Neutrophil (primary cell): ENCODE data around the gene GGCX.
"Not testable (repeated sequence)": the region's sequence is repeated elsewhere in the genome, so short reads cannot be mapped to it uniquely, and the experiment has no call there.

Experiments
- H3K27ac ChIP-seq: fragments of 200-600 bp; sonication (generic); 2 replicates; pipeline ENCODE4 v1.5.1; 2016; ENCODE audit warnings: mild to moderate bottlenecking, moderate library complexity
- H3K27me3 ChIP-seq: fragments of 200-600 bp; sonication (generic); 2 replicates; pipeline ENCODE4 v1.6.0; 2016; ENCODE audit warnings: mild to moderate bottlenecking
- H3K36me3 ChIP-seq: fragments of 200-600 bp; sonication (generic); 2 replicates; pipeline ENCODE4 v1.5.1; 2017
- H3K4me1 ChIP-seq, 2 experiments: fragments of 200-600 bp in 1 of 2; sonication (generic) in 1 of 2; 1 replicate in 1 of 2; 2 replicates in 1 of 2; pipeline versions ENCODE4 v1.5.1 to v1.6.1; 2013 to 2016; ENCODE audit warnings: low read depth in 1 of 2, low read length in 1 of 2, mild to moderate bottlenecking in 1 of 2, moderate library complexity in 1 of 2; ENCODE audit not compliant: control insufficient read depth in 1 of 2, insufficient read depth in 1 of 2
- H3K4me3 ChIP-seq, 2 experiments: fragments of 200-600 bp in 1 of 2; sonication (generic) in 1 of 2; 1 replicate in 1 of 2; 2 replicates in 1 of 2; pipeline ENCODE4 v1.5.1; 2013 to 2016; ENCODE audit warnings: low read depth in 1 of 2, low read length in 1 of 2, mild to moderate bottlenecking in 1 of 2, moderate library complexity in 1 of 2
- H3K9me3 ChIP-seq: fragments of 200-600 bp; sonication (generic); 2 replicates; pipeline ENCODE4 v1.5.1; 2016
- CTCF ChIP-seq: fragments of 200-600 bp; sonication (generic); IDR thresholded peaks from 2 replicates; pipeline ENCODE4 v1.5.1; 2016; ENCODE audit warnings: antibody characterized with exemption

GGCX gene

GRCh38 chr2:85596026-85596333, 34.7 kb upstream of the GGCX start:
- H3K4me1 ChIP-seq, result peaks cover 32 to 39% of the 10 kb centered on the region in 2 experiments

GRCh38 chr2:85595301-85596025, 34.2 kb upstream of the GGCX start, which contains the start of gene RNF181:
Gene RNF181, plus strand, starts transcription at chr2:85595745. Its CDS starts 19 bp downstream, at chr2:85595764.
- no peak for TF ChIP-seq CTCF
- peak within 1 kb of the TSS; percentile 93 to 97 for H3K4me3 ChIP-seq
- no peaks in the 10 kb centered on the region for H3K9me3 ChIP-seq
- peaks cover 39% of the 10 kb centered on the region for H3K36me3 ChIP-seq
- H3K27me3 ChIP-seq, result no peaks in the 10 kb centered on the region
- H3K4me1 ChIP-seq, result peaks cover 37 to 44% of the 10 kb centered on the region in 2 experiments
- peak within 1 kb of the TSS; percentile 97 for H3K27ac ChIP-seq

More at GRCh38 chr2:85596026-85596333, 34.7 kb upstream of the GGCX start:
- Histone ChIP-seq H3K27ac (peak overlapping the region; percentile 97), H3K27me3 (no peaks in the 10 kb centered on the region), H3K36me3 (peaks cover 39% of the 10 kb centered on the region), H3K9me3 (no peaks in the 10 kb centered on the region), H3K4me3 (peak overlapping the region; percentile 93 to 97)
- no peak for TF ChIP-seq CTCF

- H3K27ac ChIP-seq, result peak overlapping the region; percentile 97
- H3K9me3 ChIP-seq, result no peaks in the 10 kb centered on the region
- H3K4me3 ChIP-seq, result peak overlapping the region; percentile 93 to 97
- no peaks in the 10 kb centered on the region for H3K27me3 ChIP-seq
- peaks cover 43 to 51% of the 10 kb centered on the region in 2 experiments for H3K4me1 ChIP-seq
- H3K36me3 ChIP-seq, result peaks cover 33% of the 10 kb centered on the region
- TF ChIP-seq CTCF, result no peak
Observed at GRCh38 chr2:85594715-85595300, 33.5 kb upstream of the GGCX start.

GRCh38 chr2:85593023-85593422, 31.7 kb upstream of the GGCX start:
- no peaks in the 10 kb centered on the region for H3K27me3 ChIP-seq
- H3K36me3 ChIP-seq, result peaks cover 15% of the 10 kb centered on the region
- no peak for TF ChIP-seq CTCF
- H3K4me3 ChIP-seq, result no peak overlapping the region
- H3K9me3 ChIP-seq, result no peaks in the 10 kb centered on the region
- H3K27ac ChIP-seq, result no peak overlapping the region
- peaks cover 53 to 69% of the 10 kb centered on the region in 2 experiments for H3K4me1 ChIP-seq

- not testable (repeated sequence) for H3K27me3 ChIP-seq, H3K4me3 ChIP-seq, H3K9me3 ChIP-seq, H3K36me3 ChIP-seq, H3K27ac ChIP-seq
- H3K4me1 ChIP-seq, result peaks cover 60 to 76% of the 10 kb centered on the region in 2 experiments
Observed at GRCh38 chr2:85592299-85592698, 31.0 kb upstream of the GGCX start.

- Histone ChIP-seq H3K9me3 (no peaks in the 10 kb centered on the region), H3K4me3 (no peak overlapping the region), H3K27ac (peak overlapping the region; percentile 79), H3K27me3 (no peaks in the 10 kb centered on the region), H3K4me1 (peaks cover 60 to 76% of the 10 kb centered on the region in 2 experiments), H3K36me3 (peaks cover 1% of the 10 kb centered on the region)
- no peak for TF ChIP-seq CTCF
Observed at GRCh38 chr2:85591563-85591962, 30.3 kb upstream of the GGCX start.
